AG04450 (cell line): ENCODE results near the gene DDIT4L. TPM values are rescaled to one million over a fixed set of nuclear protein-coding genes. Genes with fewer than 3 reads are reported as not detected.
"Not testable (repeated sequence)": the region's sequence is repeated elsewhere in the genome, so short reads cannot be mapped to it uniquely, and the experiment has no call there.

Experiments used
- CTCF ChIA-PET: fragments of 300-600, 350-600 bp; formaldehyde crosslinking; extraction: SDS; loops from one replicate; lab custom pipeline; 2022; ENCODE audit warnings: antibody characterized with exemption, inconsistent platforms; lab: Charles Lee
- POLR2A ChIA-PET: fragments of 350-600 bp; formaldehyde crosslinking; extraction: SDS; loops from one replicate; lab custom pipeline; 2021; ENCODE audit warnings: antibody characterized with exemption, inconsistent platforms; lab: Yijun Ruan, JAX
- DNase-seq: peaks from one replicate; pipeline ENCODE4 v3.0.0-alpha.2; 2011; ENCODE audit warnings: low read depth, low spot score
- H3K27ac ChIP-seq: one replicate; pipeline ENCODE4 v1.5.1; 2012; ENCODE audit warnings: low read depth, low read length, control low read depth
- H3K27me3 ChIP-seq: one replicate; pipeline ENCODE4 v1.6.0; 2012; ENCODE audit warnings: low read length; ENCODE audit not compliant: control insufficient read depth, insufficient read depth
- H3K4me3 ChIP-seq: 2 replicates; pipeline ENCODE4 v1.5.1; 2011; ENCODE audit warnings: mild to moderate bottlenecking, low read depth, low read length, control low read depth
- H3K9me3 ChIP-seq: 2 replicates; pipeline ENCODE4 v1.5.1; 2012; ENCODE audit warnings: low read length; ENCODE audit not compliant: control insufficient read depth, insufficient read depth
- polyA plus RNA-seq: library from polyadenylated mRNA; depleted of rRNA; stranded (reverse); fragments of >200 nt; gene quantifications from 2 replicates; pipeline ENCODE4 v1.2.3, GENCODE V29; 2011
- TF ChIP-seq, protein P1 (sequence below): IDR thresholded peaks from 2 replicates; pipeline ENCODE4 v1.5.1; 2011; ENCODE audit warnings: low read depth, low read length, control low read depth, inconsistent platforms

Gene DDIT4L
- polyA plus RNA-seq, 1 experiment, result 2.0 TPM

DNA sequence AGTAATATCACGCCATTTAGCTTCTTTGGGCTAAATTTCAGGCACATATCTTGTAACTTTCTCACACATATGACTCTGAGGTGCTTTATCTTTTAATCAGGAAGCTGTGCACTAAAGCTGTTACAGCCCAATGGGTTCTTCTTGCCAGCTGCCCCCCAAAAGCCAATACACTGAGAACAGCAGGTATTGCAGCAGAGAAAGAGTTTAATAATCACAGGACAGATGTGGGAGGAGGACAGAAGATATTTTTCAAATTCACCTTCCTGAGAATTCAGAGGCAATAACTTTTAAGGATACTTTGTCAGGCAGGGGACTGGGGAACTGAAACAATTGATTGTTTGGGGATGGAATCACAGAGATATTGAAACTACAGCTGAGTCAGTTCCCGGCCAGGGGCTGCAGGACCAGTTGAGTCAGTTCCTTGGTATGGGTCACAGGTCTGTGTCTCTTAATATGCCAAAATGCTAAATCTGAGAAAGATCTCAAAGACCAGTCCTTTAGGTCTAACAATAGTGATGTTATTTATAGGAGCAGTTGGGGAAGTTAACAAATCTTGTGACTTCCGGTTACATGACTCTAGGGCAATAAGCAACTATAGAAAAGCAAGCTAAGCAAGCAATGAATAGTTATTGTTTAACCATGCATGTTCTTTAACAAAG, 28.1 kb downstream of the DDIT4L start:
- CTCF ChIA-PET, result no interaction called here
- H3K27me3 ChIP-seq, result peaks cover 3% of the 10 kb centered on the region
- DNase-seq, result no peak
- H3K27ac ChIP-seq, result no peak overlapping the region
- no peaks in the 10 kb centered on the region for H3K9me3 ChIP-seq
- POLR2A ChIA-PET, result no interaction called here
- H3K4me3 ChIP-seq, result no peak overlapping the region
- TF ChIP-seq, protein P1, sequence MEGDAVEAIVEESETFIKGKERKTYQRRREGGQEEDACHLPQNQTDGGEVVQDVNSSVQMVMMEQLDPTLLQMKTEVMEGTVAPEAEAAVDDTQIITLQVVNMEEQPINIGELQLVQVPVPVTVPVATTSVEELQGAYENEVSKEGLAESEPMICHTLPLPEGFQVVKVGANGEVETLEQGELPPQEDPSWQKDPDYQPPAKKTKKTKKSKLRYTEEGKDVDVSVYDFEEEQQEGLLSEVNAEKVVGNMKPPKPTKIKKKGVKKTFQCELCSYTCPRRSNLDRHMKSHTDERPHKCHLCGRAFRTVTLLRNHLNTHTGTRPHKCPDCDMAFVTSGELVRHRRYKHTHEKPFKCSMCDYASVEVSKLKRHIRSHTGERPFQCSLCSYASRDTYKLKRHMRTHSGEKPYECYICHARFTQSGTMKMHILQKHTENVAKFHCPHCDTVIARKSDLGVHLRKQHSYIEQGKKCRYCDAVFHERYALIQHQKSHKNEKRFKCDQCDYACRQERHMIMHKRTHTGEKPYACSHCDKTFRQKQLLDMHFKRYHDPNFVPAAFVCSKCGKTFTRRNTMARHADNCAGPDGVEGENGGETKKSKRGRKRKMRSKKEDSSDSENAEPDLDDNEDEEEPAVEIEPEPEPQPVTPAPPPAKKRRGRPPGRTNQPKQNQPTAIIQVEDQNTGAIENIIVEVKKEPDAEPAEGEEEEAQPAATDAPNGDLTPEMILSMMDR, result no peak

DNA sequence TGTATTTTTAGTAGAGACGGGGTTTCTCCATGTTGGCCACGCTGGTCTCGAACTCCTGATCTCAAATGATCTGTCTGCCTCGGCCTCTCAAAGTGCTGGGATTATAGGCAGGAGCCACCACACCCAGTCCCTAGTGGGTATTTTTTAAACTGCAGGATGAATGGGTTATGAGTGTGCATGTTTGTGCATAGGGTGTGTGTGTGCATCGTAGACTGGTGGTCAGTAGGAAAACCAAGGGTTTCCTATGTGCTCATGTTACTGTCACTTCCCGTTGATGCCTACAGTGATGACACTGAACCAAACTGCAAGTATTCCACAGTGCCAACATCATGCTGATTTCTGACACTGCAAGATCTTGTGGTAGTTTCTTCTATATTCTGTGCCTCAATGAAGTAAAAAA, 41.1 kb downstream of the DDIT4L start:
- DNase-seq, result no peak
- H3K27ac ChIP-seq, result no peak overlapping the region
- no peak overlapping the region for H3K4me3 ChIP-seq
- TF ChIP-seq, protein P1, result no peak
- no peaks in the 10 kb centered on the region for H3K27me3 ChIP-seq
- POLR2A ChIA-PET, result no interaction called here
- CTCF ChIA-PET, result no interaction called here
- no peaks in the 10 kb centered on the region for H3K9me3 ChIP-seq

DNA sequence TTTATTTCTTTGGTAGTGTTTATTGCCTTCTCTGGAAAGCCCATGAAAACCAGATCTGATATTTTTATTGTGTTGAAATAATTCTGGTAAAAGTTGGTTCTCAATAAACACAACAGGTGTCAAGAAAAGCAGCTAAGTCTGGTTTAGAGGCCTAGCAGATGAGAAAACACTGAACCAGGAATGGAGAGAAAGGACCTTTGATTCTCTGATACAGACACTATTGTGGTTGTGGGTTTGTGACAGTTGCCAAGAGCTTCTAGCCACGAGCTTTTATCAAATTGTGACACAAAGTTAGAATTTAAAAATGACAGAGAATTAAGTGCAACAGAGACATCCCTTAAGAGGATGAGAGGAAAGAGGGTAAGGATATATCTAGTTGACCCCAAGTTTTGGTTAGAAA, 42.6 kb downstream of the DDIT4L start:
- CTCF ChIA-PET, result no interaction called here
- TF ChIP-seq, protein P1, result no peak
- H3K27ac ChIP-seq, result no peak overlapping the region
- no peak overlapping the region for H3K4me3 ChIP-seq
- POLR2A ChIA-PET, result no interaction called here
- DNase-seq, result no peak
- no peaks in the 10 kb centered on the region for H3K9me3 ChIP-seq
- no peaks in the 10 kb centered on the region for H3K27me3 ChIP-seq

DNA sequence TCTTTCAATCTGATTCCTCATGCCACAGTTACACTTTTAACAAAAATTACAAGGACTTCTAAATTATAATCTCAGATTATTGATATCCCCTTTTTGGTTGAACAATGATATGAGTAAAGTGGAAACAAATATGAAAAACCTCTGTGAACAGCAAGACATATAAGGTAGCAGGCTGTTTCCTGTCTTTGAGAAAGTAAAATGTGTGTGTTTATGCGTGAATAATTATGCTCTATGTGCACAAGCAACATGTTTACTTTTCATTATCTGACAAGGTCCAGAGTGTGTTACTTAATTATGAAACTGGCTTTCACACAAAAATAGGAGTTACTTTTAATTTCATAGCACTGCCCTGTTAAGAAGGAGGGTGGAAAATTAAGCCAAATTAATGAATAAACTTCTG, 43.1 kb downstream of the DDIT4L start:
- DNase-seq, result no peak
- POLR2A ChIA-PET, result no interaction called here
- CTCF ChIA-PET, result no interaction called here
- H3K4me3 ChIP-seq, result no peak overlapping the region
- H3K9me3 ChIP-seq, result no peaks in the 10 kb centered on the region
- no peaks in the 10 kb centered on the region for H3K27me3 ChIP-seq
- TF ChIP-seq, protein P1, result no peak
- H3K27ac ChIP-seq, result no peak overlapping the region

DNA sequence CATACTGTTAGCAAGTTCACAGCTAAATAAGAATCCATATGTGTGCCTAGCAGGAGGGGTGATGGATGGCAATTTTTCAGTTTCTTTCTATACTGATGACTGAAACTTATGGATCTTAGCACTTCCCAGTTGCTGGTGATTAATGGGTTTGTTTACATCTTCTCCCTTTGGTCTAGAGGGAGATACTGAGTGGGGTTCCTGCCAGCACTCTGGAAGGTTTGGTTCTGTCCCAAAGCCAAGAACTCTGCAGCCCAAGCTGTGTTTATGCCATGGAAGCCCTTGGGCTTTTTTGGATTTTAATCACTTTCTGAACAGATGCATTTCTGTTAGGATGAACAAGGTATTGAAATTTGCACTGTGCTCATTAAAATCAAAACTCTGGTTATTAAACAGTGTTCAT, 43.5 kb downstream of the DDIT4L start:
- Histone ChIP-seq H3K27me3 (no peaks in the 10 kb centered on the region), H3K9me3 (no peaks in the 10 kb centered on the region), H3K27ac (no peak overlapping the region), H3K4me3 (no peak overlapping the region)
- ChIA-PET CTCF (no interaction called here), POLR2A (no interaction called here)
- TF ChIP-seq, protein P1, result no peak
- DNase-seq, result no peak

DNA sequence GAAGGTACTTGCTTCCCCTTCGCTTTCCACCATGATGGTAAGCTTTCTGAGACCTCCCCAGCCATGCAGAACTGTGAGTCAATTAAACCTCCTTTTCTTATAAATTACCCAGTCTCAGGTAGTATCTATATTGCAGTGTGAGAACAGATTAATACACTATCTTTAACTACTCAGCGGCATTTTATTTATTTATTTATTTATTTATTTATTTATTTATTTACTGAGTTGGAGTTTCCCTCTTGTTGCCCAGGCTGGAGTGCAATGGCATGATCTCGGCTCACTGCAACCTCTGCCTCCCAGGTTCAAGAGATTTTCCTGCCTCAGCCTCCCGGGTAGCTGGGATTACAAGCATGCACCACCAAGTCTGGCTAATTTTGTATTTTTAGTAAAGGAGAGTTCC, 52.9 kb downstream of the DDIT4L start:
- H3K4me3 ChIP-seq, H3K27ac ChIP-seq, POLR2A ChIA-PET, H3K9me3 ChIP-seq, H3K27me3 ChIP-seq, DNase-seq: not testable (repeated sequence)
- CTCF ChIA-PET, result interaction anchor here (2.4 kb wide), 1 partner anchor 44 kb away, joined by 7 read pairs; no protein-coding TSS in a partner anchor
